CD14-positive monocyte (primary cell): ENCODE data around the gene PAX8. TPM values are rescaled to one million over a fixed set of nuclear protein-coding genes. Genes with fewer than 3 reads are reported as not detected.
A peak's percentile ranks its signal among the peaks of the same experiment; 100 is the strongest.

ENCODE experiments used
- DNase-seq, 3 donors: peaks; one replicate each; pipeline ENCODE4 v3.0.0-alpha.2; 2011 to 2022
- H2AFZ ChIP-seq: 2 replicates; pipeline ENCODE4 v1.6.0; 2012; ENCODE audit warnings: mild to moderate bottlenecking, low read depth, low read length, inconsistent platforms; ENCODE audit not compliant: insufficient read depth, poor library complexity, severe bottlenecking
- H3K27ac ChIP-seq, 2 donors: 1 replicate in 1 of 2; 2 replicates in 1 of 2; pipeline ENCODE4 v1.5.1; 2012 to 2013; ENCODE audit warnings: low read length in 2 of 2, control low read depth in 1 of 2, inconsistent platforms in 1 of 2, low read depth in 1 of 2, mild to moderate bottlenecking in 1 of 2
- H3K27me3 ChIP-seq, 2 donors: one replicate each; pipeline versions ENCODE4 v1.6.0 to v1.6.1; 2011 to 2013; ENCODE audit warnings: low read length in 2 of 2; ENCODE audit not compliant: control insufficient read depth in 2 of 2, insufficient read depth in 2 of 2
- H3K36me3 ChIP-seq, 2 donors: replicated peaks in 1 of 2; 1 replicate in 1 of 2; 2 replicates in 1 of 2; pipeline versions ENCODE4 v1.5.1 to v1.6.1; 2012 to 2013; ENCODE audit warnings: low read length in 2 of 2, control low read depth in 1 of 2, inconsistent platforms in 1 of 2, mild to moderate bottlenecking in 1 of 2; ENCODE audit not compliant: insufficient read depth in 2 of 2, control insufficient read depth in 1 of 2
- H3K4me1 ChIP-seq, 2 donors: 1 replicate in 1 of 2; 2 replicates in 1 of 2; pipeline versions ENCODE4 v1.5.1 to v1.6.1; 2012 to 2013; ENCODE audit warnings: low read length in 2 of 2, control low read depth in 1 of 2, inconsistent platforms in 1 of 2, mild to moderate bottlenecking in 1 of 2, moderate library complexity in 1 of 2; ENCODE audit not compliant: insufficient read depth in 2 of 2, control insufficient read depth in 1 of 2
- H3K4me2 ChIP-seq: replicated peaks from 2 replicates; pipeline ENCODE3; 2012; ENCODE audit warnings: low read length, moderate library complexity, mild to moderate bottlenecking; ENCODE audit not compliant: poor library complexity, severe bottlenecking; ENCODE audit errors: extremely low read depth
- H3K4me3 ChIP-seq, 3 experiments: fragments of 200-600 bp in 1 of 3; sonication (generic) in 1 of 3; replicated peaks in 1 of 3; 1 replicate in 2 of 3; 2 replicates in 1 of 3; pipeline ENCODE4 v1.5.1; 2011 to 2013; ENCODE audit warnings: low read length in 3 of 3, mild to moderate bottlenecking in 3 of 3, control low read depth in 2 of 3, low read depth in 2 of 3, inconsistent platforms in 1 of 3, moderate library complexity in 1 of 3
- H3K79me2 ChIP-seq: 2 replicates; pipeline ENCODE4 v1.6.0; 2012; ENCODE audit warnings: mild to moderate bottlenecking, control low read depth, inconsistent platforms, low read length, moderate library complexity; ENCODE audit not compliant: insufficient read depth
- H3K9ac ChIP-seq: 2 replicates; pipeline ENCODE4 v1.6.0; 2017; ENCODE audit warnings: low read length, mild to moderate bottlenecking; ENCODE audit not compliant: insufficient read depth, poor library complexity, severe bottlenecking
- H3K9me3 ChIP-seq, 2 donors: replicated peaks in 1 of 2; 1 replicate in 1 of 2; 2 replicates in 1 of 2; pipeline versions ENCODE4 v1.5.1 to v1.6.1; 2012 to 2013; ENCODE audit warnings: low read length in 2 of 2, control low read depth in 1 of 2; ENCODE audit not compliant: control insufficient read depth in 1 of 2, insufficient read depth in 1 of 2
- H4K20me1 ChIP-seq: 2 replicates; pipeline ENCODE4 v1.6.0; 2012; ENCODE audit warnings: mild to moderate bottlenecking, low read length, control low read depth, moderate library complexity; ENCODE audit not compliant: insufficient read depth
- H3K27ac Mint-ChIP-seq, 7 donors: one replicate each; pipeline ENCODE4 v1.8.0; 2020; ENCODE audit warnings: mild to moderate bottlenecking in 7 of 7, mixed read lengths in 7 of 7, moderate library complexity in 6 of 7, inconsistent platforms in 2 of 7
- H3K27me3 Mint-ChIP-seq, 3 donors: one replicate each; pipeline ENCODE4 v1.8.0; 2021 to 2022; ENCODE audit warnings: low read depth in 3 of 3, mild to moderate bottlenecking in 3 of 3, mixed read lengths in 3 of 3, moderate library complexity in 3 of 3, inconsistent platforms in 1 of 3
- H3K36me3 Mint-ChIP-seq, 2 donors: one replicate each; pipeline ENCODE4 v1.8.0; 2020; ENCODE audit warnings: mixed read lengths in 2 of 2, inconsistent platforms in 1 of 2, mild to moderate bottlenecking in 1 of 2
- H3K4me1 Mint-ChIP-seq: one replicate; pipeline ENCODE4 v1.8.0; 2020; ENCODE audit warnings: mild to moderate bottlenecking, mixed read lengths
- H3K4me3 Mint-ChIP-seq, 2 donors: one replicate each; pipeline ENCODE4 v1.8.0; 2020; ENCODE audit warnings: mild to moderate bottlenecking in 2 of 2, mixed read lengths in 2 of 2, moderate library complexity in 1 of 2
- H3K9me3 Mint-ChIP-seq, 7 donors: one replicate each; pipeline ENCODE4 v1.8.0; 2020 to 2022; ENCODE audit warnings: mixed read lengths in 7 of 7, mild to moderate bottlenecking in 6 of 7, moderate library complexity in 6 of 7, inconsistent platforms in 2 of 7
- CTCF ChIP-seq: fragments of 200-600 bp; IDR thresholded peaks from one replicate; pipeline ENCODE4 v1.8.0; 2022; ENCODE audit warnings: antibody characterized with exemption, mild to moderate bottlenecking
- WGBS: methylation state at CpG from one replicate; pipeline ENCODE4 v1.1.5; 2013; ENCODE audit warnings: missing lambda C conversion rate; ENCODE audit not compliant: insufficient coverage; 5-methylcytosine and 5-hydroxymethylcytosine counted together
- intact Hi-C, 2 donors: fragments of 100-400 bp; cut with micrococcal nuclease; formaldehyde crosslinking; loops; one replicate each; pipeline versions ENCODE4 v1.15.0 to v1.15.1; 2023
- polyA plus RNA-seq, 3 donors: library from polyadenylated mRNA; depleted of rRNA in 1 of 3; unstranded in 2 of 3; stranded (reverse) in 1 of 3; fragments of 300-500 nt in 2 of 3; fragments of >200 nt in 1 of 3; fragmentation: Illumina TruSeq in 2 of 3; gene quantifications; 1 replicate in 2 of 3; 2 replicates in 1 of 3; pipeline ENCODE4 v1.2.3, GENCODE V29; 2012 to 2021

PAX8 gene
- polyA plus RNA-seq, 3 donors, result 0.26 to 0.47 (median 0.36) TPM

GRCh38 chr2:113240915-113241911 lies 37.5 kb downstream of the PAX8 start:
- Mint-ChIP-seq H3K27me3 (peaks cover 0 to 4% (median 2%) of the 10 kb centered on the region in 3 donors), H3K9me3 (peaks cover 0 to 4% (median 0%) of the 10 kb centered on the region in 7 donors), H3K4me3 (no peak overlapping the region), H3K27ac (peak overlapping the region in 5 of 7 donors; percentile 28 to 87 (median 82)), H3K36me3 (peaks cover 4 to 15% of the 10 kb centered on the region in 2 donors), H3K4me1 (peaks cover 46% of the 10 kb centered on the region)
- peak; percentile 52 to 92 (median 59) for DNase-seq
- H3K4me1 ChIP-seq, result peaks cover 20 to 22% of the 10 kb centered on the region in 2 donors
- no peak for TF ChIP-seq CTCF
- H3K36me3 ChIP-seq, result no peaks in the 10 kb centered on the region
- H2AFZ ChIP-seq, result no peak overlapping the region
- no peak overlapping the region for H3K4me3 ChIP-seq
- no peaks in the 10 kb centered on the region for H3K9me3 ChIP-seq
- no peaks in the 10 kb centered on the region for H3K27me3 ChIP-seq
- H3K27ac ChIP-seq, result peak overlapping the region in 1 of 2 donors; percentile 33
- no peak overlapping the region for H3K9ac ChIP-seq
- WGBS, result 75% methylated on average over 17 of the region's 18 CpGs
- no peak overlapping the region for H3K4me2 ChIP-seq
- H3K79me2 ChIP-seq, result no peaks in the 10 kb centered on the region
- intact Hi-C loops, result no loop called here
- H4K20me1 ChIP-seq, result no peaks in the 10 kb centered on the region

- TF ChIP-seq CTCF, result no peak
- peak overlapping the region in 1 of 2 donors; percentile 33 for H3K27ac ChIP-seq
- Mint-ChIP-seq H3K4me1 (peaks cover 46% of the 10 kb centered on the region), H3K27ac (peak overlapping the region in 5 of 7 donors; percentile 13 to 87 (median 52)), H3K27me3 (peaks cover 0 to 4% (median 2%) of the 10 kb centered on the region in 3 donors), H3K4me3 (no peak overlapping the region), H3K9me3 (peaks cover 0 to 4% (median 2%) of the 10 kb centered on the region in 7 donors), H3K36me3 (peaks cover 4 to 15% of the 10 kb centered on the region in 2 donors)
- intact Hi-C loops, result no loop called here
- H3K27me3 ChIP-seq, result no peaks in the 10 kb centered on the region
- no peaks in the 10 kb centered on the region for H4K20me1 ChIP-seq
- no peak overlapping the region for H3K4me2 ChIP-seq
- no peaks in the 10 kb centered on the region for H3K36me3 ChIP-seq
- 43% methylated on average over 8 of the region's 15 CpGs for WGBS
- no peak overlapping the region for H3K4me3 ChIP-seq
- H3K9ac ChIP-seq, result no peak overlapping the region
- peaks cover 20 to 22% of the 10 kb centered on the region in 2 donors for H3K4me1 ChIP-seq
- no peak overlapping the region for H2AFZ ChIP-seq
- DNase-seq, result peak; percentile 31 to 48 (median 34)
- H3K9me3 ChIP-seq, result peaks cover 0 to 3% of the 10 kb centered on the region in 2 donors
- no peaks in the 10 kb centered on the region for H3K79me2 ChIP-seq
Observed at GRCh38 chr2:113240150-113240914, 38.4 kb downstream of the PAX8 start.
